ENCODE results near the gene TMEM14C.

Gene TMEM14C

DNA sequence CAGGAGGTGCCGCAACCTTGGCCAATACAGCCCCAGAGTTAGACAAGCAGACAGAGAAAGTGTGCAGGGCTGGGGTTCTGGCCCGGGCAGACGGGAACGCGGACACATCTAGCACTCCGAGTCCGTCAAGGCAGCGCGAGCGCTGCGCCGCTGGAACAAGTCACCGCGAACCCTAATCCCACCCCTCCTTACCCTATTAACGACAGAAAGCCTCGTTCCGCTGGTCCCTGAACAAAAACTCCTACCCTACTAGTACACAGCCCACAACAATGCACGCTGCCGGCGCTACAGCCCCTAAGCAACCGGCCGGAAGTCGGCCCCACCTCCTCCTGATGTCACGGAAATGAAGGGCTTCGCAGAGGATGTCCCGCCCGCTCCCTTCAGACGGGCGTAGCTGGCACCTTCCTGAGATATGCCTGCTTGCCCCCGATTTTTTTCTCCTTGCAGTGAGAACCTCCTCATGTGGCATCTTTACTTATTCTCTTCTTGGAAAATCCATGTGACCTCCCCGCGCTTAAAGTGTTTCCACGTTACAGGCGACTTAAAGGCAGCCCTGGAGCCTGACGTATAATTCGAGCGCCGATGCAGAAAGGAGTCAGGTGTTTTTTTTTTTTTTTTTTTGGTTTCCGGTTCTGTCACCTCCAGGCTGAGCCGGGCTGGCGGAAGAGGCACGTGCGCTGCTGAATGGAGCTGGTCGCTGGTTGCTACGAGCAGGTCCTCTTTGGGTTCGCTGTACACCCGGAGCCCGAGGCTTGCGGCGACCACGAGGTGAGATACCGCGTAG is 28.4 kb upstream of the TMEM14C start, which contains the start of the genes C6orf52 and PAK1IP1:
TSS of gene C6orf52 (minus strand) at position 315 of the 784 bp plus-strand sequence. CDS start 7,066 bp downstream, outside the sequence.
TSS of gene PAK1IP1 (plus strand) at position 671 of the 784 bp plus-strand sequence. CDS start at position 685, 14 bp downstream.
- peak; percentile 93 for DNase-seq (ENCODE audit: extremely low spot score)
- ChIA-PET CTCF (interaction anchor here (2.7 kb wide), 1 partner anchor 11 kb away, joined by 10 read pairs; no protein-coding TSS in a partner anchor), POLR2A (interaction anchor here (0.5 to 1.0 kb wide), 7 partner anchors 14 to 183 kb away, joined by 3 to 8 read pairs (median 4); partner anchors contain the start of gene TMEM14C)
- TF ChIP-seq, protein P1, sequence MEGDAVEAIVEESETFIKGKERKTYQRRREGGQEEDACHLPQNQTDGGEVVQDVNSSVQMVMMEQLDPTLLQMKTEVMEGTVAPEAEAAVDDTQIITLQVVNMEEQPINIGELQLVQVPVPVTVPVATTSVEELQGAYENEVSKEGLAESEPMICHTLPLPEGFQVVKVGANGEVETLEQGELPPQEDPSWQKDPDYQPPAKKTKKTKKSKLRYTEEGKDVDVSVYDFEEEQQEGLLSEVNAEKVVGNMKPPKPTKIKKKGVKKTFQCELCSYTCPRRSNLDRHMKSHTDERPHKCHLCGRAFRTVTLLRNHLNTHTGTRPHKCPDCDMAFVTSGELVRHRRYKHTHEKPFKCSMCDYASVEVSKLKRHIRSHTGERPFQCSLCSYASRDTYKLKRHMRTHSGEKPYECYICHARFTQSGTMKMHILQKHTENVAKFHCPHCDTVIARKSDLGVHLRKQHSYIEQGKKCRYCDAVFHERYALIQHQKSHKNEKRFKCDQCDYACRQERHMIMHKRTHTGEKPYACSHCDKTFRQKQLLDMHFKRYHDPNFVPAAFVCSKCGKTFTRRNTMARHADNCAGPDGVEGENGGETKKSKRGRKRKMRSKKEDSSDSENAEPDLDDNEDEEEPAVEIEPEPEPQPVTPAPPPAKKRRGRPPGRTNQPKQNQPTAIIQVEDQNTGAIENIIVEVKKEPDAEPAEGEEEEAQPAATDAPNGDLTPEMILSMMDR (IDR thresholded peaks at IDR 0.05; ENCODE audit: control extremely low read depth, extremely low read depth, low read depth, missing control alignments): no peak

DNA sequence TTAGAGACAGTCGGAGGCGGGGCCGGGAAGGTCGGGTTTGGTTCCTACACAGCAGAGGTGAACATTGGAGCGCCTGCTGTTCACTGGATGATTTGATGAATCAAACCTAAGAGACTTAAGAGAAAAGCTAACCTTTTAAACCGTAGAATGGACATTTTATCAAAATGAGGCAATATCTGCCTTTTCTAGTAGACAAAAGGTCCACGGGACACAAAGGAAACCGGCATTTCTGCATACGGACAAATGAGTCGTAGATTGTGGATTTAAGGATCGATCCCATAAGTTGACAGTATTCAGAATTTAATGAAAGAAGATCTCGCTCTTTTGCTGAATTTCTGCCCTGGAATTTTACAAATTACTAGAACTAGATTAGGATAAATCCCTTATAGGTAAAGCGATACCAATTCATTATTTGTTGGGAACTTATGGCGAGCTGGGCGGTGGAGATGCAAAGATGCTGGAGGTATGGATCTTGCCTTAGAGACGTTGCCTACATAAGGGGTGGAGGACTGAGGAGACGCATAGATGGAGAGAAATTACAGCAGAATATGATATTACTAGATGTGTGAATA is 27.7 kb upstream of the TMEM14C start:
- DNase-seq (ENCODE audit: extremely low spot score): no peak
- POLR2A ChIA-PET: interaction anchor here (0.5 to 1.0 kb wide), 7 partner anchors 15 to 184 kb away, joined by 3 to 8 read pairs (median 4); partner anchors contain the start of gene TMEM14C
- CTCF ChIA-PET: interaction anchor here (1.0 to 2.7 kb wide), 3 partner anchors 10 to 184 kb away, joined by 4 to 10 read pairs (median 4); no protein-coding TSS in a partner anchor
- TF ChIP-seq, protein P1 (IDR thresholded peaks at IDR 0.05; ENCODE audit: control extremely low read depth, extremely low read depth, low read depth, missing control alignments): no peak

DNA sequence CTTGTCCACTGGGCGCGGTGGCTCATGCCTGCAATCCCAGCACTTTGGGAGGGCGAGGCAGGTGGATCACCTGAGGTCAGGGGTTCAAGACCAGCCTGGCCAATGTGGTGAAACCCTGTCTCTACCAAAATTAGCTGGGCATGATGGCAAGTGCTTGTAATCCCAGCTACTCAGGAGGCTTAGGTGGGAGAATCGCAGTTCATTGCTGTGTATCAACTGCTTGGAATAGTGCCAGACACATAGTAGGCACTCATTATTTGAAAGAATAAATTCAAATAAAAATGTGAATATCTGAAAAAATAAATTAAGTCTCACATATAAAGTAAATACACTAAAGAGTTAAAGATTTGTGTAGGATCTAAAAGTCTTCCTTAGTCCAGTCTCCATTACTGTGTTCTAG is 26.2 kb upstream of the TMEM14C start:
- DNase-seq (ENCODE audit: extremely low spot score): no peak
- CTCF ChIA-PET: interaction anchor here (1.6 to 2.7 kb wide), 2 partner anchors 9 to 11 kb away, joined by 4 to 10 read pairs; no protein-coding TSS in a partner anchor
- POLR2A ChIA-PET: no interaction called here
- TF ChIP-seq, protein P1 (IDR thresholded peaks at IDR 0.05; ENCODE audit: control extremely low read depth, extremely low read depth, low read depth, missing control alignments): no peak

DNA sequence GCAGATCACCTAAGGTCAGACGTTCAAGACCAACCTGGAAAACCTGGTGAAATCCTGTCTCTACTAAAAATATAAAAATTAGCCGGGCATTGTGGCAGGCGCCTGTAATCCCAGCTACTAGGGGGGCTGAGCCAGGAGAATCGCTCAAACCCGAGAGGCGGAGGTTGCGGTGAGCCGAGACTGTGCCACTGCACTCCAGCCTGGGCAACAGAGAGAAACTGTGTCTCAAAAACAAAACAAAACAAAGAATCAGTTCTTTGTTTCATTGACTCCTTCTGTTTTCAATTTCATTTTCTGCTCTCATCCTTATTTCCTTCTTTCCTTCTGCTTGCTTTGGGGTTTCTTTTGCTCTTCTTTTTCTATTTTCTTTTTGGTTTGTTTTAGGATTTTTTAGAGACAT is 8.9 kb upstream of the TMEM14C start:
- ChIA-PET POLR2A (no interaction called here), CTCF (interaction anchor here (1.3 kb wide), 1 partner anchor 203 kb away, joined by 4 read pairs; no protein-coding TSS in a partner anchor)
- no peak for DNase-seq (ENCODE audit: extremely low spot score)
- TF ChIP-seq, protein P1 (IDR thresholded peaks at IDR 0.05; ENCODE audit: control extremely low read depth, extremely low read depth, low read depth, missing control alignments): no peak

GRCh38 chr6:10719296-10719963 is 3.4 kb upstream of the TMEM14C start:
- no peak for DNase-seq (ENCODE audit: extremely low spot score)
- ChIA-PET CTCF (interaction anchor here (0.9 to 1.2 kb wide), 4 partner anchors 9 to 209 kb away, joined by 3 to 6 read pairs (median 4); no protein-coding TSS in a partner anchor), POLR2A (interaction anchor here (1.9 kb wide), 1 partner anchor 28 kb away, joined by 8 read pairs; the partner anchor contains the start of gene TMEM14B)
- TF ChIP-seq, protein P1 (IDR thresholded peaks at IDR 0.05; ENCODE audit: control extremely low read depth, extremely low read depth, low read depth, missing control alignments): no peak

DNA sequence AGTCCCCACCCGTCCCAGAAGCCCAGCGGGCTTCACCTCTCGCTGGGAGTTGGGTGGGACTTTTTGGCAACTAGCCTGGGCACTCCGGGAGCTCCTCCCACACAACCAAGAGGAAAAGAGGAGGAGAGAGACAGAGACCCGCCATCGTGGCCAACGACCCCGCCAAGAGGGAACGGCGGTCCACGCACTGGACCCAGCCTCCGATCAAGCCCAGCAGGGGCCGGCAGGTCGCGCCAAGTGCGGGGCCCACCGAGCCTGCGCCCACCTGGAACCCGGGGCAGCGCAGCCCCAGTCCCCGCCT is 3.0 kb upstream of the TMEM14C start:
- no peak for DNase-seq (ENCODE audit: extremely low spot score)
- TF ChIP-seq, protein P1 (IDR thresholded peaks at IDR 0.05; ENCODE audit: control extremely low read depth, extremely low read depth, low read depth, missing control alignments): no peak
- ChIA-PET CTCF (interaction anchor here (0.9 to 1.2 kb wide), 4 partner anchors 9 to 209 kb away, joined by 3 to 6 read pairs (median 4); no protein-coding TSS in a partner anchor), POLR2A (interaction anchor here (1.9 kb wide), 1 partner anchor 27 kb away, joined by 8 read pairs; the partner anchor contains the start of gene TMEM14B)
